Measurements from ENCODE around the gene FAM181A. TPM values are rescaled to one million over a fixed set of nuclear protein-coding genes. Genes with fewer than 3 reads are reported as not detected.

FAM181A gene
- total RNA-seq, 4 donors from 2014 or later: not detected

- peaks cover 7 to 98% (median 8%) of the 10 kb centered on the region in 3 donors for H3K4me1 ChIP-seq
- no peaks in the 10 kb centered on the region for H3K9me3 ChIP-seq
- TF ChIP-seq EP300 (IDR thresholded peaks at IDR 0.05) (no peak), CTCF (IDR thresholded peaks at IDR 0.05) (no peak), POLR2A (IDR thresholded peaks at IDR 0.05) (no peak), POLR2AphosphoS5 (IDR thresholded peaks at IDR 0.05) (peak; percentile 22)
- peak overlapping the region; percentile 45 to 96 (median 88) for H3K27ac ChIP-seq
- no peak overlapping the region for H3K4me3 ChIP-seq
- H3K27me3 ChIP-seq: no peaks in the 10 kb centered on the region
- no peak for ATAC-seq
- WGBS, 2 donors (ENCODE audit: low coverage in 1 of 2): 33% methylated on average over 8 of the region's 12 CpGs; no CpG with 5 or more reads in 1 of the 2 donors
- no peaks in the 10 kb centered on the region for H3K36me3 ChIP-seq
These were observed 42.1 kb downstream of the FAM181A start for GRCh38 chr14:93969082-93969828.

- no peaks in the 10 kb centered on the region for H3K27me3 ChIP-seq
- peak; percentile 53 for ATAC-seq
- peak overlapping the region; percentile 8 to 43 for H3K4me3 ChIP-seq
- no peaks in the 10 kb centered on the region for H3K9me3 ChIP-seq
- peak overlapping the region; percentile 45 to 96 (median 88) for H3K27ac ChIP-seq
- WGBS, 2 donors (ENCODE audit: low coverage in 1 of 2): 40 to 54% methylated on average over 2 to 7 of the region's 9 CpGs
- no peaks in the 10 kb centered on the region for H3K36me3 ChIP-seq
- H3K4me1 ChIP-seq: peaks cover 7 to 96% (median 8%) of the 10 kb centered on the region in 3 donors
- TF ChIP-seq POLR2AphosphoS5 (IDR thresholded peaks at IDR 0.05): no peak
- no peak for TF ChIP-seq POLR2A (IDR thresholded peaks at IDR 0.05)
- peak in 3 of 4 experiments; percentile 41 to 47 (median 46) for TF ChIP-seq CTCF (IDR thresholded peaks at IDR 0.05)
- no peak for TF ChIP-seq EP300 (IDR thresholded peaks at IDR 0.05)
These were observed 43.4 kb downstream of the FAM181A start for GRCh38 chr14:93970585-93970964.

- H3K4me3 ChIP-seq: peak overlapping the region; percentile 8 to 43
- H3K36me3 ChIP-seq: no peaks in the 10 kb centered on the region
- H3K4me1 ChIP-seq: peaks cover 4 to 96% (median 5%) of the 10 kb centered on the region in 3 donors
- H3K9me3 ChIP-seq: no peaks in the 10 kb centered on the region
- WGBS, 2 donors (ENCODE audit: low coverage in 1 of 2): 14 to 23% methylated on average over 4 to 10 of the region's 15 CpGs
- peak overlapping the region; percentile 45 to 96 (median 88) for H3K27ac ChIP-seq
- ATAC-seq: no peak
- TF ChIP-seq CTCF (IDR thresholded peaks at IDR 0.05) (no peak), POLR2AphosphoS5 (IDR thresholded peaks at IDR 0.05) (no peak), EP300 (IDR thresholded peaks at IDR 0.05) (no peak), POLR2A (IDR thresholded peaks at IDR 0.05) (no peak)
- H3K27me3 ChIP-seq: no peaks in the 10 kb centered on the region
These were observed 44.0 kb downstream of the FAM181A start for GRCh38 chr14:93970965-93971634.

- Histone ChIP-seq H3K4me1 (peaks cover 4 to 91% (median 5%) of the 10 kb centered on the region in 3 donors), H3K27me3 (no peaks in the 10 kb centered on the region), H3K4me3 (peak overlapping the region in 1 of 2 donors; percentile 43), H3K9me3 (no peaks in the 10 kb centered on the region), H3K36me3 (no peaks in the 10 kb centered on the region), H3K27ac (peak overlapping the region; percentile 45 to 96 (median 88))
- ATAC-seq: no peak
- no peak for TF ChIP-seq POLR2A (IDR thresholded peaks at IDR 0.05)
- no peak for TF ChIP-seq CTCF (IDR thresholded peaks at IDR 0.05)
- TF ChIP-seq POLR2AphosphoS5 (IDR thresholded peaks at IDR 0.05): no peak
- no peak for TF ChIP-seq EP300 (IDR thresholded peaks at IDR 0.05)
- 23 to 54% methylated on average over 3 of the region's 3 CpGs for WGBS, 2 donors (ENCODE audit: low coverage in 1 of 2)
These were observed 44.5 kb downstream of the FAM181A start for GRCh38 chr14:93971635-93972027.
